Cardiac fibroblast (primary cell): Measurements from ENCODE around the gene PIM3.
A peak's percentile ranks its signal among the peaks of the same experiment; 100 is the strongest.

Experiments
- DNase-seq, 2 donors: peaks; one replicate each; pipeline versions ENCODE4 v3.0.0 to v3.0.0-alpha.2; 2010; ENCODE audit warnings: low read depth in 2 of 2
- H3K4me3 ChIP-seq, 2 donors: replicated peaks in 1 of 2; 1 replicate in 1 of 2; 2 replicates in 1 of 2; pipeline ENCODE4 v1.5.1; 2011; ENCODE audit warnings: low read depth in 2 of 2, low read length in 2 of 2, mild to moderate bottlenecking in 2 of 2, moderate library complexity in 1 of 2
- CTCF ChIP-seq: IDR thresholded peaks from one replicate; pipeline ENCODE4 v1.5.1; 2011; ENCODE audit warnings: low read depth, mild to moderate bottlenecking, low read length, inconsistent platforms

PIM3 gene

GRCh38 chr22:49991167-49991566, 30.6 kb downstream of the PIM3 start:
- no peak overlapping the region for H3K4me3 ChIP-seq
- TF ChIP-seq CTCF = no peak
- DNase-seq = no peak

GRCh38 chr22:49991907-49992533, 31.4 kb downstream of the PIM3 start:
- TF ChIP-seq CTCF = no peak
- no peak overlapping the region for H3K4me3 ChIP-seq
- no peak for DNase-seq

GRCh38 chr22:49992921-49993648, 32.5 kb downstream of the PIM3 start:
- no peak overlapping the region for H3K4me3 ChIP-seq
- DNase-seq = peak; percentile 60 to 66
- TF ChIP-seq CTCF = peak; percentile 79

- TF ChIP-seq CTCF = no peak
- no peak overlapping the region for H3K4me3 ChIP-seq
- no peak for DNase-seq
These were observed 33.2 kb downstream of the PIM3 start for GRCh38 chr22:49993649-49994360.

- no peak overlapping the region for H3K4me3 ChIP-seq
- no peak for TF ChIP-seq CTCF
- DNase-seq = no peak
These were observed 33.9 kb downstream of the PIM3 start for GRCh38 chr22:49994361-49995040.

- no peak for TF ChIP-seq CTCF
- no peak overlapping the region for H3K4me3 ChIP-seq
- no peak for DNase-seq
These were observed 34.4 kb downstream of the PIM3 start for GRCh38 chr22:49995041-49995360.
